ENCODE data around the gene FASTK.
A peak's percentile ranks its signal among the peaks of the same experiment; 100 is the strongest.

The FASTK gene

DNA sequence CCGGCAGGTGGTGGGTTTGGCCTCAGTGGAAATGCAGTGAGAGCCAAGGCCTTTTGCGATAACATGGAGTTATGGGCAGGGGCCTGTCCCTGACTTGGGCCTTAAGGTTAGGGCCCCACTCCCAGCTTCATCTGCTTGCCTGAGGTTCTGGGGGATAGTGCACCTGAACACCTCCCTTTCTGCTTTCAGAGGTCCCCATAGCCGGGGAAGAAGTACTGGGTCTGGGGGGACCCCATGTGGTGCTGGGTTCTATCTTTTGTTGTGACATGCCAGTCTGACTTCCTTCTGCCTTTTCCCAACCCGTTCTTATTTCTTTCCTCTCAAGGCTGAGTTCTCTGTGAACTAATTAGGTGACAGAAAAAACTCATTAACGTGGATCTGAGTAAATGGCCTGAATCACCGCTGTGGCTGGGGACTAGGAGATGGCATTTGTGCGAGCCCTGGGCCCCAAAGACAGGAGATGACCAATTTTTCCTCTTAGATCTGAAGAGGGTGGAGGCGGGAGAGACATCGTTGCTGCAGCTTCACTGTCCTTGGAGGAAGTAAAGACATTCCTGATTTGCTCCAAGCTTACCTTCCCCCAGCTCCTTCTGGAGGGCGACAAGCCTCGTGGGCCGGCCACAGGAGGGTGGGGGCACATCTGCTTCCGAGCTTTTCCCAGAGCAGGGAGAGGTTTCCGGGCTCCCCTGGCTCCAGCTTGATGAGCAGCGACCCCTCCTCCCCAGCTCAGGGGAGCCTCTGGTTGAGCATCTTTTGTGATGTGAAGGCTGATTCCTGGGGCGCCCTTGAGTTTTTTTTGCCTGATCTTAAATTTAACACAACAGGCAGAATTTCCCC lies 7.6 kb upstream of the FASTK start:
- H3K4me3 ChIP-seq (ENCODE audit: low read depth, low read length): peak overlapping the region; percentile 87
- no peak for TF ChIP-seq CTCF (IDR thresholded peaks at IDR 0.05; ENCODE audit: low read depth, low read length)

DNA sequence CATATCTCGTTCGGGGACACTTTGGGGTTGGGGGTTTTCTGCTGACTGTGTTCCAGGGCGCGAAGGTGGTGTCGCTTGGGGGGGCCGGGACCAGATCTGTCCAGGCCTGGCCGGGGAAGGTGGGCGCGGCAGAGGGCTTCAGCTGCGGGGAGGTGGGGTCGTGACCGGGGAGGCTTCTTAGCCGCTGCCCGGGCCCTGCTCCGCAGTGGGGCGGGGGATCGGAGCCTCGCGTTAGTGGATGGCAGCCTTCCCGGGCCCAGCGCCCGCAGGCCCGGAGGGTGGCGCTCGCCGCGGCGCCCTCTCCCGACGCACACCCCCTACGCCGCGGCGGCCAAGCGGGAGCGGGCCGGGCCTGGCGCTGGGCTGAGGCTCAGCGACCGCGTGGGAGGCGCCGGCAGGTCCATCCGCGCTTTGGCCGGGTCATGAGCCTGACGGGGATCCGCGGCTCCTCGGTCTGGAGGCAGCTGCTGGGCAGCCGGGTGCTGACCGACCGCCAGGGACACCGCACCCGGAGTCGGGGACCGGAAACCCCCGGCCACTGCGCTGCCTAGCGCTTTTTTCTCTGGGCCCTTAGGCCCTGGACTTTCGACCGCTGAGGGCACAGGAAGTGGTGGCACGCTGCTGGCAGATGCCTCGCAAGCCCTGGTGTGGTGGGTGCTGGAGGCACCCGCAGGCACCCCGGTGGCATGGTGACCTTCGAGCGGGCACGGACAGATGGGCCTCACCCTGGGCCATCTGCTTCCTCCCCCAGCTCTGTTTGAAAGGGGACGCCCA lies 6.8 kb upstream of the FASTK start:
- TF ChIP-seq CTCF (IDR thresholded peaks at IDR 0.05; ENCODE audit: low read depth, low read length): no peak; the same call in 1 of the 2 replicates
- peak overlapping the region; percentile 87 for H3K4me3 ChIP-seq (ENCODE audit: low read depth, low read length)

DNA sequence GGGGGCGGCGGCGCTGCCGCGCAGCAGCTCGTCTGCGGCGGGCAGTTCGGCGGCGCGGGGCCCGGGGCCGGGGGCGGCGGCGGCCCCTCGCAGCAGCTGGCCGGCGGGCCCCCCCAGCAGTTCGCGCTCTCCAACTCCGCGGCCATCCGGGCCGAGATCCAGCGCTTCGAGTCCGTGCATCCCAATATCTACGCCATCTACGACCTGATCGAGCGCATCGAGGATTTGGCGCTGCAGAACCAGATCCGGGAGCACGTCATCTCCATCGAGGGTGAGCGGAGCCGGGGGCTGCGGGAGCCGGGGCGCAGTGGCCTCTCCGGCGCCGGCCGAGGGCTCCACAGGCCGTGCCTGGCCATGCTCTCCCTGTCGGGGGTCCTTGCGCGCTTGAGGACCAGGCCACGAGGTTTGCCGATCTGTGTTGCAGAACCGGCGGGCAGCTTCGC lies 6.2 kb upstream of the FASTK start:
- peak overlapping the region; percentile 87 for H3K4me3 ChIP-seq (ENCODE audit: low read depth, low read length)
- no peak for TF ChIP-seq CTCF (IDR thresholded peaks at IDR 0.05; ENCODE audit: low read depth, low read length)

DNA sequence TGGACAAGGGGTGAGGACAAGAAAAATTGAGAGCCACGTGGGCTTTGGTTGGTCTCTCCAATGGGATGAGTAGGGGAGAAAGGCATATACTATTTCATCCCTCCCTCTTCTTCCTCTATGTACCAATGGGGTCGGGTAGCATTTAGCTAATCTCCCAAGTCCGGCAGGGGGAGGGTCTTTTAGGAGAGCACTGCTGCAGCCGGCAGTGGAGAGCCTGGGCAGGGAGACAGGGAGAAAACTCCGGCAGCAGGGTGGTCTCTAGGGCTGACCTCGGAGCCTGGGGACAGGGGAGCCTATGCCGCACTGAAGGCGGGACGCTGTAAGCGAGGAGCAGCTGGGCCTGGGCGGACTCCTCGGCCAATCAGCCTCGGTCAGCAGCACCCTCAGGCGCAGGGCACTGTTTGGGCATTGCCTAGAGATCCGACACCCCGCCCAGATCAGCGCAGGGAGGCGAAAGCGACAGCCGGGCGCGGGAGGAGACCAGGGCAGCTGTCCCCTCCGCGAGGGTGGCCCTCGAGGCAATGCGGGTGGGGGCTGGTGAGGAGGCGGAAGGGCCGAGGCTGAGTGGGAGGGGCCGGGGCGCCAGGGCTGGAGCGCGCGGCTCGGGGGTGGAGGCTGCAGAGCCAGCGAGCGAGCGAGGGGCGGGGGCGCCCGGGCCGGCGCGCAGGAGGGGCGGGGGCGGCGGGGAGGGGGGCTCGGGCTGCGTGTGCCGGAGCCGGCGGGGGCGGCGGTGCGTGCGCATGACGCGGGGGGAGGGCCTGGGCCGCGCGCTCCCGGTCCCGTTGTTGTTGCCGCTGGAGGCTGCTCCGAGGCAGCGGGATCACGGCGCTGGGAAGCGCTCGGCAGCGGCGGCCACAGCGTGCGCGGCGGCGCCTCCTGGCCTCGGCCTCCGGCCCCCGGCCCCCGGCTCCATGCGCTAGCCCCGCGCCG lies 5.3 kb upstream of the FASTK start, which contains the start of gene AGAP3:
Gene AGAP3 (plus strand): TSS at position 785 of the 930 bp plus-strand sequence. CDS start 267 bp downstream, outside the sequence.
- H3K4me3 ChIP-seq (ENCODE audit: low read depth, low read length): peak within 1 kb of the TSS; percentile 87
- TF ChIP-seq CTCF (IDR thresholded peaks at IDR 0.05; ENCODE audit: low read depth, low read length): no peak

GRCh38 chr7:151085329-151085690 lies 4.7 kb upstream of the FASTK start:
- TF ChIP-seq CTCF (IDR thresholded peaks at IDR 0.05; ENCODE audit: low read depth, low read length): no peak
- peak overlapping the region; percentile 59 for H3K4me3 ChIP-seq (ENCODE audit: low read depth, low read length)

- no peak for TF ChIP-seq CTCF (IDR thresholded peaks at IDR 0.05; ENCODE audit: low read depth, low read length)
- peak overlapping the region; percentile 67 for H3K4me3 ChIP-seq (ENCODE audit: low read depth, low read length)
Measured at GRCh38 chr7:151083824-151084160, 3.2 kb upstream of the FASTK start.

Data from WI38 (cell line).